Esophagus squamous epithelium (tissue), 4 donors: ENCODE results near the gene FRMD4A.

ENCODE experiments used
- CTCF ChIP-seq, 6 experiments: fragments of 450-650 bp in 4 of 6; fragments of 200-600 bp in 2 of 6; sonication (generic) in 2 of 6; IDR thresholded peaks; one replicate each; pipeline ENCODE4 v1.5.1; 2016 to 2019; ENCODE audit warnings: antibody characterized with exemption in 6 of 6, mild to moderate bottlenecking in 4 of 6, moderate library complexity in 4 of 6
- POLR2A ChIP-seq, 4 donors: fragments of 450-650 bp; IDR thresholded peaks; one replicate each; pipeline ENCODE4 v1.6.1; 2017; ENCODE audit warnings: antibody characterized with exemption in 4 of 4, mild to moderate bottlenecking in 4 of 4, moderate library complexity in 3 of 4

GRCh38 chr10:13984647-13985155 lies 346.0 kb downstream of the FRMD4A start:
- TF ChIP-seq CTCF (IDR thresholded peaks at IDR 0.05) (no peak), POLR2A (IDR thresholded peaks at IDR 0.05) (no peak)
